GM18505 (cell line): ENCODE data around the gene HS2ST1.

Experiments
- ATAC-seq: cut with Tn5 transposase; IDR thresholded peaks from one replicate; pipeline ENCODE4 v1.9.1; 2021; ENCODE audit not compliant: unreplicated experiment
- POLR2A ChIP-seq: IDR thresholded peaks from 4 replicates; pipeline ENCODE4 v1.6.1; 2011; ENCODE audit warnings: borderline replicate concordance; ENCODE audit not compliant: insufficient read depth, insufficient read length; ENCODE audit errors: extremely low read depth

The HS2ST1 gene

GRCh38 chr1:87156124-87156523 is 241.7 kb downstream of the HS2ST1 start:
- no peak for ATAC-seq
- TF ChIP-seq POLR2A: no peak

- TF ChIP-seq POLR2A: no peak
- ATAC-seq: no peak
Measured at GRCh38 chr1:87159378-87159915, 245.0 kb downstream of the HS2ST1 start.
